ENCODE measurements around the gene KCNG2. TPM values are rescaled to one million over a fixed set of nuclear protein-coding genes. Genes with fewer than 3 reads are reported as not detected.

The KCNG2 gene
- total and polyA plus RNA-seq, 9 of the 15 experiments (the other 6 are each of a cell fraction or from before 2014, with no cell fraction given) = not detected

DNA sequence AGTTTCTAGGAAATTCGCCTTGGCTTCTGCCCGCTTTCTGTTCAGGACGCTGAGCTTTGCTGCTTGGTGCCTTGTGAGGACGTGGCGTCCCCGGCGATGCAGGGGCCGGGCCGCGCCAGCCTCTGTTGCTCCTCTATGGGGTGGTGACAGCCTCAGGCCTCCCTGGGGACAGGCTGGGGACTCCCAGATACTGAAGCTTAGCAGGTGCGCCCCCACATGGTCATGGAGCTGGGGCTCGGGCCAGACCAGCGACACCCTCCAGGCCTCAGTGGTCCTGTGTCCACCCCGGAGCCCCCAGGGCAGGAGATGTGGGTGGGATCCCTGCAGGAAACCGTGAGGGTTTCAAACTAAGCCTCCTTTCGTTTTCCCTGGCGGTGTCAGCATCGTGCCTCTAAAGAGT is 29.2 kb downstream of the KCNG2 start:
- H3K9me1 ChIP-seq (ENCODE audit: control insufficient read depth, insufficient read depth, low read length) = no peaks in the 10 kb centered on the region
- intact Hi-C loops (cut with micrococcal nuclease) (no loop called here), in situ Hi-C loops (cut with MboI) (no loop called here)
- H3K36me3 ChIP-seq (ENCODE audit: control insufficient read depth, insufficient read depth, low read length) = no peaks in the 10 kb centered on the region
- 30% methylated on average over 12 of the region's 18 CpGs for WGBS (ENCODE audit: insufficient coverage, low coverage, missing lambda C conversion rate)
- peaks cover 2 to 29% of the 10 kb centered on the region in 2 experiments; a peak in 3 of 5 replicates for H3K27me3 ChIP-seq (ENCODE audit: control insufficient read depth in 2 of 2, insufficient read depth in 2 of 2, low read length in 2 of 2)
- H3K9me3 ChIP-seq (replicated peaks; ENCODE audit: control insufficient read depth, insufficient read depth, low read depth, low read length) = no peaks in the 10 kb centered on the region
- H3K4me2 ChIP-seq (ENCODE audit: insufficient read depth, low read length) = no peak overlapping the region
- H2AFZ ChIP-seq (ENCODE audit: low read depth, low read length) = no peak overlapping the region
- ChIA-PET POLR2A (interaction anchor here (0.8 kb wide), 1 partner anchor 323 kb away, joined by 3 read pairs; no protein-coding TSS in a partner anchor), CTCF (ENCODE audit: low intra/inter-chr PET ratio) (no interaction called here)
- ATAC-seq (no peak), FAIRE-seq (no peak), DNase-seq (ENCODE audit: extremely low read depth in 1 of 4, low spot score in 3 of 4) (no peak)
- no peak overlapping the region for H3K27ac ChIP-seq (ENCODE audit: extremely low read depth, low read depth, low read length)
- TF ChIP-seq, protein P1, sequence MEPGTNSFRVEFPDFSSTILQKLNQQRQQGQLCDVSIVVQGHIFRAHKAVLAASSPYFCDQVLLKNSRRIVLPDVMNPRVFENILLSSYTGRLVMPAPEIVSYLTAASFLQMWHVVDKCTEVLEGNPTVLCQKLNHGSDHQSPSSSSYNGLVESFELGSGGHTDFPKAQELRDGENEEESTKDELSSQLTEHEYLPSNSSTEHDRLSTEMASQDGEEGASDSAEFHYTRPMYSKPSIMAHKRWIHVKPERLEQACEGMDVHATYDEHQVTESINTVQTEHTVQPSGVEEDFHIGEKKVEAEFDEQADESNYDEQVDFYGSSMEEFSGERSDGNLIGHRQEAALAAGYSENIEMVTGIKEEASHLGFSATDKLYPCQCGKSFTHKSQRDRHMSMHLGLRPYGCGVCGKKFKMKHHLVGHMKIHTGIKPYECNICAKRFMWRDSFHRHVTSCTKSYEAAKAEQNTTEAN (CRISPR knock-in tag; IDR thresholded peaks at IDR 0.05) = no peak
- no peak for TF ChIP-seq FOXM1 (IDR thresholded peaks at IDR 0.05; ENCODE audit: low read depth)
- no peak for TF ChIP-seq FOXM1 (CRISPR knock-in tag; IDR thresholded peaks at IDR 0.05; ENCODE audit: low read depth)
- TF ChIP-seq, protein P2, sequence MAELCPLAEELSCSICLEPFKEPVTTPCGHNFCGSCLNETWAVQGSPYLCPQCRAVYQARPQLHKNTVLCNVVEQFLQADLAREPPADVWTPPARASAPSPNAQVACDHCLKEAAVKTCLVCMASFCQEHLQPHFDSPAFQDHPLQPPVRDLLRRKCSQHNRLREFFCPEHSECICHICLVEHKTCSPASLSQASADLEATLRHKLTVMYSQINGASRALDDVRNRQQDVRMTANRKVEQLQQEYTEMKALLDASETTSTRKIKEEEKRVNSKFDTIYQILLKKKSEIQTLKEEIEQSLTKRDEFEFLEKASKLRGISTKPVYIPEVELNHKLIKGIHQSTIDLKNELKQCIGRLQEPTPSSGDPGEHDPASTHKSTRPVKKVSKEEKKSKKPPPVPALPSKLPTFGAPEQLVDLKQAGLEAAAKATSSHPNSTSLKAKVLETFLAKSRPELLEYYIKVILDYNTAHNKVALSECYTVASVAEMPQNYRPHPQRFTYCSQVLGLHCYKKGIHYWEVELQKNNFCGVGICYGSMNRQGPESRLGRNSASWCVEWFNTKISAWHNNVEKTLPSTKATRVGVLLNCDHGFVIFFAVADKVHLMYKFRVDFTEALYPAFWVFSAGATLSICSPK (IDR thresholded peaks at IDR 0.05; ENCODE audit: borderline replicate concordance) = no peak
- TF ChIP-seq POLR2AphosphoS5 (IDR thresholded peaks at IDR 0.05; ENCODE audit: control insufficient read depth, insufficient read depth, low read depth, low read length) = no peak
- H4K20me1 ChIP-seq (replicated peaks; ENCODE audit: control insufficient read depth, insufficient read depth, low read length) = no peaks in the 10 kb centered on the region
- no peak overlapping the region for H3K4me3 ChIP-seq
- no peak overlapping the region for H3K9ac ChIP-seq (ENCODE audit: insufficient read depth in 1 of 2, low read depth in 2 of 2, low read length in 2 of 2)
- peaks cover 0 to 5% of the 10 kb centered on the region in 2 experiments; a peak in 1 of 5 replicates for H3K4me1 ChIP-seq (replicated peaks in 1 of 2; ENCODE audit: control insufficient read depth in 2 of 2, insufficient read depth in 2 of 2, low read length in 2 of 2)
- BruUV-seq (replicated peaks) = no TSS peak
- H3K79me2 ChIP-seq (ENCODE audit: control insufficient read depth, insufficient read depth, low read length) = no peaks in the 10 kb centered on the region

Measured in K562 (cell line).